Thyroid gland (tissue), 4 donors: Measurements from ENCODE around the gene PIGV. TPM values are rescaled to one million over a fixed set of nuclear protein-coding genes. Genes with fewer than 3 reads are reported as not detected.

Experiments
- DNase-seq, 2 donors: peaks; one replicate each; pipeline ENCODE4 v3.0.0-alpha.2; 2019
- H3K27ac ChIP-seq, 3 donors: fragments of 200-600 bp; sonication (generic); 1 replicate in 2 of 3; 2 replicates in 1 of 3; pipeline ENCODE4 v1.5.1; 2016 to 2019; ENCODE audit warnings: mild to moderate bottlenecking in 1 of 3, moderate library complexity in 1 of 3
- H3K27me3 ChIP-seq: fragments of 200-600 bp; sonication (generic); one replicate; pipeline ENCODE4 v1.5.1; 2019
- H3K36me3 ChIP-seq, 2 donors: fragments of 200-600 bp; sonication (generic); one replicate each; pipeline ENCODE4 v1.5.1; 2016 to 2019
- H3K4me1 ChIP-seq, 2 donors: fragments of 200-600 bp; sonication (generic); one replicate each; pipeline ENCODE4 v1.5.1; 2017 to 2019
- H3K4me3 ChIP-seq, 3 donors: fragments of 200-600 bp; sonication (generic); replicated peaks in 1 of 3; 1 replicate in 2 of 3; 2 replicates in 1 of 3; pipeline ENCODE4 v1.5.1; 2016; ENCODE audit warnings: mild to moderate bottlenecking in 1 of 3
- H3K9me3 ChIP-seq: fragments of 200-600 bp; sonication (generic); one replicate; pipeline ENCODE4 v1.5.1; 2017
- POLR2A ChIP-seq, 2 donors: fragments of 450-650 bp; IDR thresholded peaks; one replicate each; pipeline ENCODE4 v1.6.1; 2017; ENCODE audit warnings: antibody characterized with exemption in 2 of 2, mild to moderate bottlenecking in 2 of 2, moderate library complexity in 1 of 2
- WGBS, 2 donors: methylation state at CpG; one replicate each; pipeline ENCODE4 v1.1.5; 2017; 5-methylcytosine and 5-hydroxymethylcytosine counted together
- intact Hi-C: fragments of 100-400 bp; cut with DNase I; formaldehyde crosslinking; loops from one replicate; pipeline ENCODE4 v1.15.1; 2023
- total RNA-seq, 4 donors: library from RNA; depleted of rRNA; stranded (reverse); fragments of >200 nt; gene quantifications; one replicate each; pipeline ENCODE4 v1.2.3, GENCODE V29; 2016
- TF ChIP-seq, protein P1 (sequence below), 6 experiments: fragments of 200-600 bp in 3 of 6; fragments of 450-650 bp in 3 of 6; sonication (generic) in 3 of 6; IDR thresholded peaks; one replicate each; pipeline ENCODE4 v1.5.1; 2016 to 2019; ENCODE audit warnings: antibody characterized with exemption in 6 of 6, mild to moderate bottlenecking in 2 of 6, inconsistent platforms in 1 of 6, moderate library complexity in 1 of 6

Gene PIGV
- total RNA-seq, 4 donors from 2014 or later: 20.5 to 39.4 (median 27.8) TPM

- peaks cover 29 to 52% of the 10 kb centered on the region in 2 donors for H3K4me1 ChIP-seq
- H3K9me3 ChIP-seq: no peaks in the 10 kb centered on the region
- H3K27me3 ChIP-seq: no peaks in the 10 kb centered on the region
- peaks cover 0 to under 1% of the 10 kb centered on the region in 2 donors for H3K36me3 ChIP-seq
- TF ChIP-seq, protein P1, sequence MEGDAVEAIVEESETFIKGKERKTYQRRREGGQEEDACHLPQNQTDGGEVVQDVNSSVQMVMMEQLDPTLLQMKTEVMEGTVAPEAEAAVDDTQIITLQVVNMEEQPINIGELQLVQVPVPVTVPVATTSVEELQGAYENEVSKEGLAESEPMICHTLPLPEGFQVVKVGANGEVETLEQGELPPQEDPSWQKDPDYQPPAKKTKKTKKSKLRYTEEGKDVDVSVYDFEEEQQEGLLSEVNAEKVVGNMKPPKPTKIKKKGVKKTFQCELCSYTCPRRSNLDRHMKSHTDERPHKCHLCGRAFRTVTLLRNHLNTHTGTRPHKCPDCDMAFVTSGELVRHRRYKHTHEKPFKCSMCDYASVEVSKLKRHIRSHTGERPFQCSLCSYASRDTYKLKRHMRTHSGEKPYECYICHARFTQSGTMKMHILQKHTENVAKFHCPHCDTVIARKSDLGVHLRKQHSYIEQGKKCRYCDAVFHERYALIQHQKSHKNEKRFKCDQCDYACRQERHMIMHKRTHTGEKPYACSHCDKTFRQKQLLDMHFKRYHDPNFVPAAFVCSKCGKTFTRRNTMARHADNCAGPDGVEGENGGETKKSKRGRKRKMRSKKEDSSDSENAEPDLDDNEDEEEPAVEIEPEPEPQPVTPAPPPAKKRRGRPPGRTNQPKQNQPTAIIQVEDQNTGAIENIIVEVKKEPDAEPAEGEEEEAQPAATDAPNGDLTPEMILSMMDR (IDR thresholded peaks at IDR 0.05): no peak
- peak in 1 of 2 donors; percentile 70 for TF ChIP-seq POLR2A (IDR thresholded peaks at IDR 0.05)
- intact Hi-C loops: loop anchor here (5.0 kb wide), 1 partner anchor 89 kb away; the partner anchor contains the start of gene ARID1A
- H3K27ac ChIP-seq: peak overlapping the region; percentile 93 to 100 (median 98)
- 18 to 19% methylated on average over 12 of the region's 12 CpGs for WGBS, 2 donors
- H3K4me3 ChIP-seq: peak overlapping the region in 2 of 3 donors; percentile 55 to 61
- peak; percentile 64 to 65 for DNase-seq
Measured at GRCh38 chr1:26786437-26787380, 1.0 kb upstream of the PIGV start.

- DNase-seq: no peak
- TF ChIP-seq, protein P1 (IDR thresholded peaks at IDR 0.05): no peak
- no peak for TF ChIP-seq POLR2A (IDR thresholded peaks at IDR 0.05)
- Histone ChIP-seq H3K36me3 (no peaks in the 10 kb centered on the region), H3K27ac (peak overlapping the region; percentile 93 to 100 (median 98)), H3K4me3 (peak overlapping the region; percentile 23 to 61 (median 55)), H3K9me3 (no peaks in the 10 kb centered on the region), H3K27me3 (no peaks in the 10 kb centered on the region), H3K4me1 (peaks cover 29 to 47% of the 10 kb centered on the region in 2 donors)
- WGBS, 2 donors: 2 to 9% methylated on average over 3 to 10 of the region's 11 CpGs
- intact Hi-C loops: loop anchor here (5.0 kb wide), 1 partner anchor 90 kb away; the partner anchor contains the start of gene ARID1A
Measured at GRCh38 chr1:26787381-26787705, 407 bp upstream of the PIGV start.

DNA sequence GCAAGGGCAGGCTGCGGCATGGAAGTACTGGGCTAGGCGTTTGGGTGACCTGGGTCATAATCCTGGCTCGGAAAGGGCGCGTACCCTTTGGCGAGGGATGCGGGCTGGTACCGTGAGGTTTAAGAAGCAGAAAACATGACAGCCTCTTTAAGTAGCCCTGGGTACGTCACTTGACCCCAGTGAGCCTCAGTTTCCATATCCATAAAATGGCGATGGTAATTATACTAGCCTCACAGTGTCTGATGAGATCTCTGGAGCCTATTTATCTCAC, 700 bp downstream of the PIGV start:
- no peak for DNase-seq
- TF ChIP-seq, protein P1 (IDR thresholded peaks at IDR 0.05): no peak
- Histone ChIP-seq H3K36me3 (no peaks in the 10 kb centered on the region), H3K27me3 (no peaks in the 10 kb centered on the region), H3K27ac (peak overlapping the region; percentile 93 to 100 (median 98)), H3K4me3 (peak overlapping the region; percentile 23 to 61 (median 55)), H3K4me1 (peaks cover 21 to 36% of the 10 kb centered on the region in 2 donors), H3K9me3 (no peaks in the 10 kb centered on the region)
- 4 to 10% methylated on average over 5 to 10 of the region's 10 CpGs for WGBS, 2 donors
- intact Hi-C loops: loop anchor here (5.0 kb wide), 1 partner anchor 91 kb away; the partner anchor contains the start of gene ARID1A

DNA sequence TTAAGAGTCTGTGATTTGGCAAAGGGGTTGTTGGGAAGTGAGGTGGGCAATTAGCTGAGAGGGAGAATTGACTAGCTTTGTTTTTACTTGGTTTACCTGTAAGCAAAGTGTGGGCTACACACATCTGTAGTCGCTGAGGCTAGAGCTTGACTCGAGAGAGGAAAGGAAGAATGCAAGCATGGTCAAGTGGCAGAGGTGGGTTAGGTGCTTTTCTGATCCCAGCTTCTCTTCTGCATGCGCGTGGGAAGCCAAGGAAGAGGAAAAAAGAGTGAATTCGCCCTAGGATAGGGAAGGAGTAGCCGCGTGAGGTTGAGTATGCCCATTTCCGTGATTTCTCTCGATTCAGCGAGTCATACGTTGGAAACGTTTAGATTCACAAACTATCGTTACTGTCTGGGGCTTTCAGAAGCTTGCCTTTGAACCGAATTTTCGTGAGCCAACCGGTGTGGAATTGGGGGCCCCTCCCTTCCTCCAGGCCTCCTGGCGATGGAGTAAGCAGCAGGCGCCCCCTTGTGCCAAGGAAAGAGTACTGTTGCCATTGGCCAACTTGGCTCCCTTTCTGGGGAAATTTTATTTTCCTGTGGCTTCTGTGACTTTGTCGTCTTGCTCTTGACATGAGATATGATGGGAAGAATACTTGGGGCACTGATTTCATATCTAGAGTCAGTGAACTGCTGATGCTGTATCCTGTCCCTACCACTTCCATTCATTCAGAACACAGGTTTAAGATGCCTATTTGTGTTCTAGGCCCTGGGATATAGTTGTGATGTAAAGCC, 1.3 kb downstream of the PIGV start:
- intact Hi-C loops: loop anchor here (5.0 kb wide), 1 partner anchor 92 kb away; the partner anchor contains the start of gene ARID1A
- no peaks in the 10 kb centered on the region for H3K9me3 ChIP-seq
- H3K36me3 ChIP-seq: no peaks in the 10 kb centered on the region
- peak; percentile 88 to 92 for DNase-seq
- 1% methylated on average over 19 of the region's 19 CpGs for WGBS, 2 donors
- TF ChIP-seq, protein P1 (IDR thresholded peaks at IDR 0.05): peak; percentile 78 to 97 (median 95)
- TF ChIP-seq POLR2A (IDR thresholded peaks at IDR 0.05): peak in 1 of 2 donors; percentile 58
- peak overlapping the region; percentile 23 to 61 (median 55) for H3K4me3 ChIP-seq
- H3K27ac ChIP-seq: peak overlapping the region; percentile 93 to 100 (median 98)
- peaks cover 15 to 30% of the 10 kb centered on the region in 2 donors for H3K4me1 ChIP-seq
- no peaks in the 10 kb centered on the region for H3K27me3 ChIP-seq
